HepG2 (cell line): ENCODE measurements around the gene NGB.

Experiments
- CTCF ChIP-seq: sonication (generic); formaldehyde crosslinking; IDR thresholded peaks from 2 replicates; pipeline ENCODE4 v1.5.0; 2020; ENCODE audit warnings: mild to moderate bottlenecking, missing genetic modification reagents, moderate library complexity
- NR3C1 ChIP-seq: sonication (generic); formaldehyde crosslinking; IDR thresholded peaks from 2 replicates; pipeline ENCODE4 v1.4.0; 2020; ENCODE audit warnings: missing genetic modification reagents
- PREB ChIP-seq: sonication (generic); formaldehyde crosslinking; IDR thresholded peaks from 2 replicates; pipeline ENCODE4 v1.4.0; 2020; ENCODE audit warnings: missing genetic modification reagents
- SOX6 ChIP-seq, 2 experiments: fragments of 450-650 bp in 1 of 2; sonication (generic) in 1 of 2; formaldehyde crosslinking in 1 of 2; IDR thresholded peaks; 2 replicates each; pipeline versions ENCODE4 v1.4.0 to v1.6.1; 2017 to 2020; ENCODE audit warnings: antibody characterized with exemption in 1 of 2, mild to moderate bottlenecking in 1 of 2, missing genetic modification reagents in 1 of 2
- ZZZ3 ChIP-seq: sonication (generic); formaldehyde crosslinking; IDR thresholded peaks from 2 replicates; pipeline ENCODE4 v1.4.0; 2020; ENCODE audit warnings: missing genetic modification reagents, mild to moderate bottlenecking, borderline replicate concordance

- TF ChIP-seq ZZZ3 (CRISPR knock-in tag) = no peak
- no peak for TF ChIP-seq SOX6 (IDR thresholded peaks at IDR 0.05)
- TF ChIP-seq SOX6 (CRISPR knock-in tag; IDR thresholded peaks at IDR 0.05) = no peak
- TF ChIP-seq CTCF (CRISPR knock-in tag) = no peak
- TF ChIP-seq NR3C1 = no peak
- no peak for TF ChIP-seq PREB (CRISPR knock-in tag)
Measured at GRCh38 chr14:77314043-77314442, 43.0 kb upstream of the NGB start.
